NCI-H748 (cell line): ENCODE data around the gene SF3A2.

Experiments
- DNase-seq: peaks from one replicate; lab custom pipeline; 2025; ENCODE audit not compliant: unreplicated experiment; lab: John Stamatoyannopoulos, UW

The SF3A2 gene

DNA sequence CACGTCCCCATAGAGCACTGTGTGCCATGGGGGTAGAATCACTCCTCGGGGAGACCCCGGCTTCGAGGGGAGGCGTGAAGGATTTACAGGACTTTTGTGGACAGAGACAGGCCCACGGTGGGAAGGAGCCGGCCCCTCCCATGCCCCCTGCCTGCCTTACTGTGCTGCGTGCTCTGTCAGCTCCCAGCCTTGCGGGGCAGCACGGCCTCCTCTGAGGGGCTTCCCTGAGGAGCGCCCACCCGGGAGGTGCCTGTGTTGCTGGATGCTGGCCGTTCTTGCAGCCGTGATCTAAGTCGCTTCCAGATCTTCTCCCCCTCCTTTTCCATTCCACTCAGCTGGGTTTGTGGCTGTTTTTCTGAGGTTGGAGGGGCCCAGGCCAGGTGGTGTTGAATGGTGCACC is 29.6 kb upstream of the SF3A2 start:
- DNase-seq: no peak

DNA sequence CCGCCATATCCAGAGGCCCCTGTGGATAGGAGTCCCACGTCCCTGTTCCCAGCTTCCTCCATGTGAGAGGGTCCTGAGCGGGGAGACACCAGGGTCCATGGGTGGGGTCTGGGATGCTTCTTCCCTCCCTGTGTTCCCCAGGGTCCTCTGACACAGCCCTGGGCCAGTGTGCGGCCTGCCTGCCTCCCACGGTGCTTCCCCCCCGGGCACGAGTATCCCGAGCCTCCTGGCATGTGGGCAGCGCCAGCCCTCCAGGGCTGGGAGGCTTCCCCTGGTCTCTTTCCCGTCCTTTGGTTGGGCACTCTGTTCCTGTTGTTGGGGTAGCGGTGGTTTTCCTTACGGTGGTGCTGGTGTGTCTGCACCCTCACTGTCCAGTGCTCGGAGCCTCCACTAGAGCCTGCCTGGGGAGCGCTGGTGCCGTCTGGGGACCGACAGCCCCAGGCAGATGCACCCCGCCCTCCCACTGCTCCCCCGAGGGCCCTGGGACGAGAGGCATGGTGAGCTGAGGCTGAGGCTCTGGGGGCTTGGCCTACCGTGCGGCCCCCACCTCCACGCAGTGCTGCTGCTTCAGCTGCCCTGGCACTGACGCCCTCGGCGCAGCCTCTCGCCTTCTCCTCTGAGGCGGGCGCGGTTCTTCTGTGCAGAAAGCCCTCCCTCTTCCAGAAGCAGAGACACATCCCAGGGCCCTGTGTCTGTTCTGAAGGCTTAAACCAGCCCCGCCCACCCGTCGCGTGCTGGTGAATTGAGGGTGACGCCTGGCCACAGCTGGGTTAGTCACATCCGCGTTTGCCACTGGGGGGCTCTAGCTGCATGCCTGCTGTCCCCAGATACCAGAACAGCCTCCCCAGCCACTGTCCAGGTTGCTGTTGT is 28.4 kb upstream of the SF3A2 start:
- DNase-seq: no peak

DNA sequence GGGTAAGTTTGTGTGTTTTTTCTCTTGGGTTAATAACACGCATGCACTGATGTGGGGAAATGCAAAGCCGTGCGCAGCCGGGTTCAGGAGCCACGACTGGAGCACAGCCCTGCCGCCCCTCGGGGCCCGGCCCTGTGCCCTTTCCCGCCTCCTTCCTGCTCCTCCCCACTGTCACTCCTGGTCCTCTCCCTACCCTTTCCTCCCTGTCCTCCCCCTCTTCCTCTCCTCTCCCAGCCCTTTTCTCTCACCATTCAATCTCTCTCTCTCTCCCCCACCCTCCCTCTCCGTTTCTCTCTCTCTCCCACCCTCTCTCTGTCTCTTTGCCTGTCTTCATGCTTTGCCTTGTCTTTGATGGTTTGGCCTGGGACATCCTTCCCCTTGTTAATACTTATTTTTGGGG is 27.6 kb upstream of the SF3A2 start:
- no peak for DNase-seq

DNA sequence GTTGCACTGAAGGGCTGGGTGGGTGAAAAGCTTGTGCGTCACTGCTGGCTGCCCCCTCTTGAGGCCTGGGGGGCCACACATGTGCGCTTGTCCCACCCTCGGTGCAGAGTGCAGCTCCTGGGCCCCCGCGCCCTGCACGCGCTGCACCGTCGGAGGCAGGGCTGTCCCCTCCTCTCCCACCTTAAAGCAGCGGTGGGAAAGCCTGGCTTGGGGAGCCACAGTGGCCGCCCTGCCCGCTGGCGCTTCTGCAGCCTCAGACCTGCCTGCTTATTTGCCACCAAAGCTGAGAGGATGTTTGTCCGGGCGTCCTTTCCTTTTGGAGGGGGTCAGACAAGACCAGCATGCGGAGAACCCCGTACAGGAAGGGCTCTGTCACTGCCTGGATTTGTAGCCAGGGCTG is 27.2 kb upstream of the SF3A2 start:
- DNase-seq: no peak

DNA sequence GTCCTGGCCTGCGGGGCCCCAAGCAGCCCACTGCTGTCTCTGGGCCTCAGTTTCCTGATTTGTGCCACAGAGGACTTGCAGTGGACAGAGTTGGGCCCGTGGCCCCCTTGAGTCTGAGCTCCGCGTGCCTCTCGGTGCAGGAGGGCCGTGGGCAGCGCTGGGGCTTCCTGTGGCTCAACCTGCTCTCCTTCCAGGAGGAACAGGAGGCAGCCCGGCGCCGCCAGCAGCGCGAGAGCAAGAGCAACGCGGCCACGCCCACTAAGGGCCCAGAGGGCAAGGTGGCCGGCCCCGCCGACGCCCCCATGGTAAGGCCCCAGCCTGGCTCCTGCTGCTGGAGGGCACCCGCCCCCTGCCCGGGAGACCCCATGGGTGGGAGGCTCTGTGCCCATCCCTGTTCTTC is 26.4 kb upstream of the SF3A2 start:
- no peak for DNase-seq

DNA sequence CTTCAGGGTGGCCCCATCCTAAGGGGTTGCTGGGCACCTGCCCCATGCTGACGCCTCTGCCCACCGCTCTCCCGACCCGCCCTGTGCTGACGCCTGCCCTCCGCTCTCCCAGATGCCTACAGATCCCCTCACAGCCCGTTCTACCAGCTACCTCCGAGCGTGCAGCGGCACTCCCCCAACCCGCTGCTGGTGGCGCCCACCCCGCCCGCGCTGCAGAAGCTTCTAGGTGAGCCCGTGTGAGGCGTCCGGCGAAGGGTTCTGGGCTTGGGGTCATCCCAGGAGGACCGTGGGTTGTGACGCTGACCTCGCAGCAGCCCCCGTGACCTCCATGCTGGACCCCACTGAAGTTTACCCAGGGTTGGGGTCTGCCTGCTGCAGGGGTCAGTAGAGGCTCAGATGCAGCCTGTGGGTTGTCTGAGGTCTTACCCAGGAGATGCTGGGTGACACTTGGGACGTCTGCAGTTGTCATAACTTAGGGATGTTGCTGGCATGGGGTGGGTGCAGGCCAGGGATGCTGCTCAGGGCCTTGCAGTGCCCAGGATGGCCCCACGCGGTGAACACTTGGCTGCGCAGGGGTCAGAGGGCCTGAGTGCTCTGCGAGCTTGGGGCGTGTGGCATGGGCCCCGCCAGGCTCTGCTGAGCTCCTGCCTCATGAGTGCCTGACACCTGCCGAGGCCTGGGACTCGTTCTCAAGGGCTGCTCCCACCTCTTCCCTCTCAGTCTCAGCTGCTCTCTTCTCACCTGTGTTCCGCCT is 25.5 kb upstream of the SF3A2 start:
- DNase-seq: no peak

DNA sequence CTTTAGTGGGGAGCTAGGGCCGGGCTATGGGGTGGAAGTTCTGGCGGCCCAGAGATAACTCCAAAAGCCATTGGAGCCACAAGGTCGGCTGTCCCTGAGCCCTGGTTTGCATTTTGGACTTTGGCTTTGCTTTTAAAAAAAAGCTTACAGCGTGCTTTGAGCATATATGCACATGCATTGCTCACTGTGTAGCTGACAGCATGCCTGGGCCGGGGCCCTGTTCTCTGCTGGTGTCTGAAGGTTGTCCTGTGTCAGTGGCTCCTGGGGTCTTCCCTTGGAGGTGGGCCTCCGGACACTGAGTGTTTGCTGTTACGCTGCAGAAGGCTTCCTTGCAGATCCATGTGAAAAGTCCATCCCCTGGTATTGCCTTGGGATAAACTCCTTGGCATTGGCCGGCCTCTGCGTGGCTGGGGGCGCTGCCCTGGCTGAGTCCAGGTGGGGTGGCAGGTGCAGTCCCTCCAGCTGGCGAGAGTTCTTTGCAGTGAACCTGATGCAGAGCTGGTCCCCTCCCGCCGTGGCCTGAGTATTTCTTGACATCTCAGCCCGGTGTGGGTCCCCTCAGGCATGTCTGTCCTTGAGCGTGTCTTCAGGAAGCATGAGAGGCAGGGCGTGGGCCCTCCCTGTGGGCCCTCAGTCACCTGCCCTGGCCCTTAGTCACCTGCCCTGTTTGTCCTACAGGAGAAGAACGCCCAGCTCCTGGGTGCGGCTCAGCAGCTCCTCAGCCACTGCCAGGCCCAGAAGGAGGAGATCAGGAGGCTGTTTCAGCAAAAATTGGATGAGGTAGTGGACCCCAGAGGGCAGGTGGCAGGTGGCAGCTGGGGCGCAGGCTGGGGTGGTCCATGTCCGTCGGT is 23.5 kb upstream of the SF3A2 start:
- DNase-seq: no peak

DNA sequence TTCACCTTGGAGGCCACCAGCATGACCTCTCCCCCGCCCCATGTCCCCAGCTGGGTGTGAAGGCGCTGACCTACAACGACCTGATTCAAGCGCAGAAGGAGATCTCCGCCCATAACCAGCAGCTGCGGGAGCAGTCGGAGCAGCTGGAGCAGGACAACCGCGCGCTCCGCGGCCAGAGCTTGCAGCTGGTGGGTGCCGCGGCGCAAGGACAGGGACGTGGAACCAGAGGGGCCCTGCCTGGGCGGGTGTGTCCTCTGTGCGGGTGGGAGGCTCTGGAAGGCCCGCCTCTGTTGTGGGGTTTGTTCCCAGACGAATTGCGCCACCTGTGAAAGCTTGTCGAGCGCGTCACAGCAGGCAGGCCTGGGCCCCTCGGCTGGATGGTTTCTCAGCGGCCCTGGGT is 22.8 kb upstream of the SF3A2 start:
- no peak for DNase-seq

DNA sequence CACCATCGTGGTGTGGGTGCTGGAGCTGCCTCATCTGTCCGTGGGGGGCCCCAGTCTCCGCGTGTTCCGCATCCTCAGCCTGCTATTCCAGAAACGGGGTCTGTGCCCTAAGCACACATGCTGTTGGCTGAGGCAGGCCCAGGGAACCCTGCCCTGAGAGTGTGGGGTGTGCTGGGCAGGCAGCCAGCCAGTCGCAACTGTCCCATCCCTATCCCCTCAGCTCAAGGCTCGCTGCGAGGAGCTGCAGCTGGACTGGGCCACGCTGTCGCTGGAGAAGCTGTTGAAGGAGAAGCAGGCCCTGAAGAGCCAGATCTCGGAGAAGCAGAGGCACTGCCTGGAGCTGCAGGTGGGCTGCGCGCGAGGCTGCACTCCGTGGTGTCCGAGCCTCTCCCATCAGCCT is 22.4 kb upstream of the SF3A2 start:
- no peak for DNase-seq

DNA sequence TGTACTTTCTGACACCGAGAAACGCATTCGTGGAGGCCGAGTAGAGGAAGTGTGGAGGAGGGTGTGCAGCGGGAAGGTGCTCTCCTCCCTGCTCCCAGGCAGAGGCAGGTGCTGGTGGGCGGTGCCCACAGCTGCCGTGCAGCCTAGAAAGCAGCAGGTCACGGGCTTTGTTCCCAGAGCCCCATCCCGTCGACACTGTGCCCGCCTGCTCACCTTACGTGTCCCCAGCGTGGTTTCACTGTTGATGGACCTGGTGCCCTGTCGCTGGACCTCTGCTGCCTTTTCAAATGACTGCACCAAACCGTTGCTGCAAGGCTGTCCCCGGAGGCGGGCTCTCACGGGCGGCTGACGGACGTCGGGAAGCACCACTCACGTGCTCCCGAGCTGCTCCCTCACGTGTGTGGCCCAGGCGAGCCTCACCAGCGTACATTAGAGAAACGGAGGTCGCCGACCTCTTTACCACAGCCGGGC is 21.3 kb upstream of the SF3A2 start:
- no peak for DNase-seq

DNA sequence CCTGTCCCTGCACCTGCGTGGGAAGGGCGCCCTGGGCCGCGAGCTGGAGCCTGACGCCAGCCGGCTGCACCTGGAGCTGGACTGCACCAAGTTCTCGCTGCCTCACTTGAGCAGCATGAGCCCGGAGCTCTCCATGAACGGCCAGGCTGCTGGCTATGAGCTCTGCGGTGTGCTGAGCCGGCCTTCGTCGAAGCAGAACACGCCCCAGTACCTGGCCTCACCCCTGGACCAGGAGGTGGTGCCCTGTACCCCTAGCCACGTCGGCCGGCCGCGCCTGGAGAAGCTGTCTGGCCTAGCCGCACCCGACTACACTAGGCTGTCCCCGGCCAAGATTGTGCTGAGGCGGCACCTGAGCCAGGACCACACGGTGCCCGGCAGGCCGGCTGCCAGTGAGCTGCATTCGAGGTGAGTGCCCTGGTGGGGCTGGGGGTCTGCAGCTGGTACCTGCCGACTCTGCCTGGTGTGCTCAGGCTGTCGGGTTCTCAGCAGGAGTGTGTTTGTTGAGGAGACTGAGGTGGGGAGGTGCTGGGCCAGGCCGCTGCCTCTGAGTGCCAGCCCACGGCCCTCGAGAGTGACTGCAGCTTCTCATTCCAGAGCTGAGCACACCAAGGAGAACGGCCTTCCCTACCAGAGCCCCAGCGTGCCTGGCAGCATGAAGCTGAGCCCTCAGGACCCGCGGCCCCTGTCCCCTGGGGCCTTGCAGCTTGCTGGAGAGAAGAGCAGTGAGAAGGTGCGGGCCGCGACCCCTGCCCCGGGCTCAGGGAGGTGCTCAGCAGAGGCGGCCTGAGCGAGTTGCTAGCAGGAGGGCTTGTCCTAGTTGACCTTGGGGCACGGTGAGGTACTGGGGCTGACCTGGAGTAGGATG is 20.0 kb upstream of the SF3A2 start:
- no peak for DNase-seq

DNA sequence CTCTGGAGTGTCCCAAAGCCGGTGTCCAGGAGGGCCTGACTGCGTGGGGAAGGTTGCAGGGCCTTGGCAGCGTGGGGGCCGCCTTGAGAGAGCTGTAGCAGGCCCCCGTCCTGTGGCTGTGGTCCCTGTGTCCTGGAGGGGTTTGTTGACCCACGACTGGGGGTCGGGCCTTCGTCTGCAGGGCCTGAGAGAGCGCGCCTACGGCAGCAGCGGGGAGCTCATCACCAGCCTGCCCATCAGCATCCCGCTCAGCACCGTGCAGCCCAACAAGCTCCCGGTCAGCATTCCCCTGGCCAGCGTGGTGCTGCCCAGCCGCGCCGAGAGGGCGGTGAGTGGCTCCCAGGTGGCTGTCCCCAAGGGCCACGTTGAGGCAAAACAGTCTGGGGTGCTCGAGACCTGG is 19.0 kb upstream of the SF3A2 start:
- DNase-seq: no peak

DNA sequence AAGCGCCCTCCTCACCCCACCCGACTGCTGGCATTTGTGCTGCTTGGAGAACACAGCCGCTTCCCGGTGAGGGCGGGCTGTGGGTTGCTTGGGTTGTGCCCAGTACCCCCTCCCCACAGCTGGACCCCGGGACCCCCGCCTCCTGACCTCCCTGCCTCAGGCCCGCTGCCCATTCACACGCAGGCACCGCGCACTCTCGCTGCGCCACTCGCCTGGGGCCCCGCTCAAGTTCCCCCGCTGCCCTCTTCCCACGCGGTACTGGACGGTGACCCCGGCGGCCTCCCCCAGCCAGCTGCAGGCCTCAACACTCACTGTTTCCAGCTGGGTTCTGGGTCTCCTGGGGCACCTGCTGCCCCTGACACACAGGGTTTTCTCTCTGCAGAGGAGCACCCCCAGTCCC is 16.9 kb upstream of the SF3A2 start:
- no peak for DNase-seq

DNA sequence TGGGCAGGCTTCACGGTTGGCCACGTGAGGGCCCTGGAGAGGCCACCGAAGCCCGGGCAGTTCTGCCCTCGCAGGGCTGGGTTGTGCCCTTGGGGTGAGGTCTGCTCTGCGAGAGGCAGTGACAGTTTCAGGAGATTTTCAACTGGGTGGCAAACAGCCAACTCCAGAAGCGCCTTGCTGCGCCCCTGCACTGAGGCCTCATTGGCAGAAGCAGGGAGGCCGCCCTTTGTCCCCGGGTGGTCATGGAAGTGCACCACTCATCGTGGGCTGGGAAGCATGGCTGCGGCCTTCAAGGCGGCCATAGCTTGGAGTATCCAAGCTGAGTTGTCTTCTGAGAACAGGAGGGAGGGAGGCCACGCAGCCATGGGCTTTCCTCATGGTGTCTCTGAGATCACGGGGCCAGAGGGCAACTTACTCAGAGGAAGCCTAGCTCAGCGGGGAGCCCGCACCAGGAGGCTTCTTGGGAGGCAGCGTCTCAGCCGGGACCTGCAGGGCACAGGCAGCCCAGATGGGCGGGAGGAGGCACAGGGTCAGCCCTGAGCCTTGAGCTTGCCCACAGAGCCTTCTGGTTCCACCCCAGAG is 15.3 kb upstream of the SF3A2 start:
- no peak for DNase-seq

DNA sequence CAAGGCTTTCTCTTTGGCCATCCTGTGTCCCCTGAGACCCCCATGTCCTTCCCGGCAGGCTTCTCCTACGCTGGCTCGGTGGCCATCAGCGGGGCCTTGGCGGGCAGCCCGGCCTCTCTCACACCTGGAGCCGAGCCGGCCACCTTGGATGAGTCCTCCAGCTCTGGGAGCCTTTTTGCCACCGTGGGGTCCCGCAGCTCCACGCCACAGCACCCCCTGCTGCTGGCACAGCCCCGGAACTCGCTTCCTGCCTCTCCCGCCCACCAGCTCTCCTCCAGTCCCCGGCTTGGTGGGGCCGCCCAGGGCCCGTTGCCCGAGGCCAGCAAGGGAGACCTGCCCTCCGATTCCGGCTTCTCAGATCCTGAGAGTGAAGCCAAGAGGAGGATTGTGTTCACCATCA is 14.7 kb upstream of the SF3A2 start:
- no peak for DNase-seq

DNA sequence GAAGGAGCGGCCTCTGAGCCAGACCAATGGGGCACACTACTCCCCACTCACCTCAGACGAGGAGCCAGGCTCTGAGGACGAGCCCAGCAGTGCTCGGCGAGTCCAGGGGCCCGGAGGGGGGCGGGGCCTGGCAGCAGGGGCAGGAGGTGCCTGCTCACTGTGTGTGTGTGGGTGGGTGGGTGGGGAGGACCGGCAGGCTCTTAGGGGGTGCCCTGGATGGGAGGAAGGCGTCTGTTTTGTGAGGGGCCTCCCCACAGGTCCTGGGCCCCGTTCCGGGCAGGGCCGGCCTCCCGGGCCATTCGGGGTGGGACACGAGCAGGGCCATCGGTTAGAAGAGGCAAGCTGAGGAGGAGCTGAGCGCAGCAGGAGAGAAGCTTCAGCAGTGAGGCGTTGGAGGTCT is 13.2 kb upstream of the SF3A2 start:
- DNase-seq: no peak

DNA sequence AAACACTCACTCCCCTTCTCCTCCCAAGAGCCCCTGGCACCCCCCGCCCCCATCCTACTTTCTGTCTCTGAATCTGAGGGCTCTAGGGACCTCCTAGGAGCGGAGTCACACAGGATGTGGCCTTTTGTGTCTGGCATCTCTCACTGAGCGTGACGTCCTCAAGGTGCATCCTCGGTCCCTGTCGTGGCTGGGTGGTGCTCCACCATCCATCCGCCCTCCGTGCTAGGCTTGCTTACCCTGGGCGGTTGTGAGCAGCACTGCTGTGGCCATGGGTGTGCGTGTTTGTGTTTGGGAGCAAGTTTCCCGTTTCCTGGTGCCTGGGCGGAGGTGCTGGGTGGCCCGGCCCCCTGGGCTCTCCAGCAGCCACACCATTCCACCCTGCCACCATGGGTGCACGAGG is 12.7 kb upstream of the SF3A2 start:
- no peak for DNase-seq

DNA sequence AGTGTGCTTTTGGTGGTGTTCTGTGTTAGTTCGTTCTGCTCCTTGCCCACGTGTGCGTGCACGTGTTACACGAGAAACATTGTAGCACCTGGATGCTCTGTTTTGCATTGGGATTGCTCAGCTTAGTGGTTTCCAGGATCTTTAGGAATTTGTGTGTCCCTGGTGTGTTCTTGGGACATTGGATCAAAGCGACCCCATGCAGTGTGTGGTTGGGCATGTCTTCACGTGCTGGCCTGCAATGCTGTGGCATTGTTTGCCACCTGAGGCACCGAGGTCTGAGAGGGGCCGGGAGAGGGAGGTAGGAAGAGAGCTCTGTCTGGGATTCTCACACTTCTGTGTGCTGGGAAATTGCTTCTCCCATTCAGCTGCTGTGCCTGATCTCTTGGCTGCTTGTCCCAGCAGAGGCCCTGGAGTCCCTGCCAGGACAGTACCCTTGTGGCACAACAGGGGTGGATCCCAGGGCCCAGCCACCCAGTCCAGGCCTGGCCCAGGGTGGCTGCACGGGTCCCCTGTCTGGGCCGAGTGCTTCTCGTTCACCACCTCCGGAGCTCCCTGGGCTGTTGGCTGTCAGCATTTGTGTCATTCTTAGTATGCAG is 11.8 kb upstream of the SF3A2 start:
- DNase-seq: no peak

DNA sequence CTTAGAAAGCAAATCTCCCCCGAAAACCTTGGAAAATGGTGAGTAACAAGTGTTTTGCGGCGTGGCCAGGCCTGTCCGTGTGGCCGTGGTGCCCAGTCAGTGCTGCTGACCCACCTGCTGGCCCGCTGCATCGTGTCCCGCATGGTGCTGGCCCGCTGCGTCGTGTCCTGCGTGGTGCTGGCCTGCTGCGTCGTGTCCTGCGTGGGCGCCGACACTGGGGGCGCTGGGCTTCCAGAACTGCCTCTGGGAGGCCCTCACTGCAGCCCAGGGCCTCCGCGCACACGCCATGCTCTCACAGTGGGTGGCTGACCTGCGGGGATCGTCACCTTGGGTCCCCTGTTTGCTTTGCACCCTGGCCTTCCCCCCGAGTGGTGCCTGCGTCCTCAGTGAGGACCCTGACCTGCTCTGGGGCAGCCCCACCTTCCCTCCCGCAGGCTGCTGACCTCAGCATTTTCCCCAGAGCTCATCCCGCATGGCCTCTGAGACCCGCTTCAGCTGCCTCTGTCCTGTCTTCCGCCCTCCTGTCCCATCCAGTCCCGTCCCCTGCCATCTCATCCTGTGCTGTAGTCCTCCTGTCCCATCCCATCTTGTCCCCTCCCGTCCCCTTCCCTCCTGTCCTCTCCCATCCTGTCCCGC is 11.1 kb upstream of the SF3A2 start:
- no peak for DNase-seq
